HG02763 (cell line): ENCODE measurements around the gene EDC3.
"Not testable (repeated sequence)": the region's sequence is repeated elsewhere in the genome, so short reads cannot be mapped to it uniquely, and the experiment has no call there.

Experiments used
- ATAC-seq: cut with Tn5 transposase; IDR thresholded peaks from one replicate; pipeline ENCODE4 v1.9.1; 2021; ENCODE audit warnings: mild to moderate bottlenecking, moderate library complexity; ENCODE audit not compliant: unreplicated experiment

The EDC3 gene

DNA sequence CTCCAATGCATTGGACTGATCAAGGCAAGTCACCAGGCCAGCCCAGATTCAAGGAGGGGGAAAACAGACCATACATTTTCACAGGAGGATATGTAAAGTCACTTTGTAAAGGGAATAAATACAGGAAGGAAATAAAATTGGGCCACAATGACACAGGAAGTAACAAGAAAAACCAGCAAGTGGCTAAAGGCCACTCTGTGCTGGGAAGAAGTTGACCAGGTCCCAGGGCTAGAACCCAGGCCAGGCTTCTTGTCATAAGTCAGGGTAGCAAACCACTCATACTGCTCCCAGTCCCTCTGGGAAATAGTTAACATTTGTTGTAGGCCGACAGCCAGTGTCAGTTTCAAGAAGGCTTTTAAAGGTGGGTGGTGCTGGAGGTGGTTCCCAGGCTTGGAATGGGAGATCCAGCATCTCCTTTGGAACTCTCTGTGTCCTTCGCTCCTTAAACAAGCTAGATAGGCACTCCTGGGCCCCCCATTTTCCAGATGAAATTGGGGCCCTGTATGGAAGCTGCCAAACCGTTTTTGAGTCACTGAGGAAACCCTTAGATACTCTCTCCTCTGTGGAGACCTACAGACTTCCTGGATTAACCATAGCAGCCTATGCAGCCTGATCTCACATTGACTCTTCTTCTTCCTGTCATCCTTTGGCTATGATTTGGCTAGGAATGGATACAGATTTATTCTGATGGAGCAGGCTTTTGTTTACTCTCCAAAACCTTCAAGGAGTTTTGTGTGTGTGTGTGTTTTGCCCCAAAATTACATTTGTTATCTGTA is 14.7 kb upstream of the EDC3 start:
- no peak for ATAC-seq

DNA sequence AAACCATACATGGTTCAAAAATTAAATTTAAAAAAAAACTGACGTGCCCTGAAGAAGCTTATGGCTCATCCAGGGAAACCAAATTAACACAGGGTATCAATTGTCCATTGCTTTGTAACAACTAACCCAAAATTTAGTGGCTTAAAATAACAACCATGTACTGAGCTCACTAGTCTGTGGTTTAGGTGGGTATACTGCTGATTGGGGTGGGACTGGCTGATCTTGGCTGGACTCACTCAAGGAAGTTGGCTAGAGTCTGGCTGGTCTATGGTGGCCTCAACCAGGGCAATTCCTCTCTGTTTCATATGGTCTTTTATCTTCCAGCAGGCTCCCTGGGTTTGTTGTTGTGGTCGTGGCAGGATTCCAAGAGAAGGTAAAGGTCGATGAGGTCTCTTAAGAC is 14.1 kb upstream of the EDC3 start:
- ATAC-seq, result no peak

DNA sequence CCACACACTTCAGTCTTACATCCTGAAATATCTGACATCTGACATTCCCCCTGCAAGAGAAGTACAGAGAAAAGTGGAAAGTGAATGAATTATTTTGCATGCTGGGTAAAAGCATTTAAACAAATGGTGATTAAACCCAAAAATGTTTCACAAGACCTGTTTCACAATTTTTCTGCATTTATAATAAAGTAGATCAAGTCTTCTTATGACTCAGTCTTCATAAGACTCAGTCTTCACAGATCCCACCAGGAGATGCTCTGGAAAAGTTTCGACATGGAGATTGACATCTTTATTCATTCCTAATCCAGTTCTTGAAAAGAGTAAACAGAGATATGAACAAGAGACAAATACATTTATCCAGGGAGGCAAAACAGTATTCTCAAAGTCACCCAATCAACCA is 13.2 kb upstream of the EDC3 start:
- no peak for ATAC-seq

GRCh38 chr15:74696808-74697207 is 984 bp upstream of the EDC3 start:
- ATAC-seq, result no peak

DNA sequence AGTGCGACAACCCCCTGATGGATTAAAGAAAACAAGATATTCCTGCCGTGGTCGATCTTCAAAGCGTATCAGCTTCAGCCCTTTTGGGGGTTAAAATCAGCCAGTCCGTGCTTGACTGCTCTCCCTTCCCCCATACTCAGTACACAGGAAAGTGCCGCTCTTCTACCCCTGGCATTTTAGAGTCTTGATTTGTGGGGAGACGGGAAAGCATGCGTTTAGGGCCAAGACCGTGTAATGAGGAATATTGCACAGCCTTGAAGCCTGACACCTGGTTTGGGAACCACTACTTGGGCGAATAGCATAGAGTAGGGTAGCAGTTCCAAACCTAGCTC is 540 bp upstream of the EDC3 start:
- ATAC-seq, result no peak

DNA sequence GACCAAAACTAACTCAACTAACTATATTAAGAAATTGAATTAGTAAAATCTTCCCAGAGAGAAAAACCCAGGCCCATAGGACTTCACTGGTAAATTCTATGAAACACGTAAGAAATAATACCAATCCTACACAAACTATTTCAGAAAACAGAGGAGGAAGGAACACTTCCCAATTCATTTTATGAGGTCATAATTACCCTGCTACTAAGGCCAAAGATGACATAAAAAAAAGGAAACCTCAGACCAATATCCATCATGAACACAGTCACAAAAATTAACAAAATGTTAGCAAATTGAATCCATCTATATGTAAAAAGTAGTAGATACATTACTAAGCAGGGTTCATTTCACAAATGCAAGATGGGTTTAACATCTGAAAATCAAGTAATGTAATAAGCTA is 3.5 kb downstream of the EDC3 start:
- no peak for ATAC-seq

GRCh38 chr15:74683758-74684157 is 12.1 kb downstream of the EDC3 start:
- ATAC-seq, result no peak

DNA sequence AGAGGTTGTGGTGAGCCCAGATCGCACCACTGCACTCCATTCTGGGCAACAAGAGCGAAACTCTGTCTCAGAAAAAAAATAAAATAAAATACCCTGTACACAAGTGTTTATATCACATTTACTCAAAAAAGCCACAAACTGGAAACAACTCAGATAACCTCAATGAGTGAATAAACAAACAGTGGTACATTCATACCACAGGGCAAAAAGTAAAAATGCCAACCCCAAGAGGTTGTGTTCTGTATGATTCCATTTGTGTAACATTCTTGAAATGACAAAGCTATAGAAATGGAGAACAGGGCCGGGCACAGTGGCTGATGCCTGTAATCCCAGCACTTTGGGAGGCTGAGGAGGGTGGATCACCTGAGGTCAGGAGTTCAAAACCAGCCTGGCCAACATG is 12.9 kb downstream of the EDC3 start:
- ATAC-seq, result no peak

GRCh38 chr15:74680456-74680855 is 15.4 kb downstream of the EDC3 start:
- no peak for ATAC-seq

GRCh38 chr15:74676801-74677200 is 19.0 kb downstream of the EDC3 start:
- no peak for ATAC-seq

- no peak for ATAC-seq
Measured at GRCh38 chr15:74674161-74674560, 21.7 kb downstream of the EDC3 start.

- ATAC-seq, result no peak
Measured at GRCh38 chr15:74669627-74670026, 26.2 kb downstream of the EDC3 start.

DNA sequence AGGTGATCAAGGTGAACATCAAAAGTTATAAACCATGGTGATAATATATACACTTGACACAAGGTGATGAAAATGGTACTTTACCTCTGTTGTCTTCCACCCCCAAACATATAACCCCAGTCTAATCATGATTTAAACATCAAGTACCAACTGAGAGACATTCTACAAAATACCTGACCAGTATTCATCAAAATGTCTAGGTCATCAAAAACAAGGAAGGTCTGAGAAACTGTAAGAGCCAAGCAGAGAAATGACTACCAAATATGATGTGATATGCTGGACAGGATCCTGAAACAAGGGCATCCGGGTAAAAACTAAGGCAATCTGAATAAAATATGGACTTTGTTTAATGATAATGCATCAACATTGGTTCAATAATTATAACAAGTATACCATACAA is 27.8 kb downstream of the EDC3 start:
- ATAC-seq, result no peak

GRCh38 chr15:74664670-74665069 is 31.2 kb downstream of the EDC3 start:
- ATAC-seq, result no peak

DNA sequence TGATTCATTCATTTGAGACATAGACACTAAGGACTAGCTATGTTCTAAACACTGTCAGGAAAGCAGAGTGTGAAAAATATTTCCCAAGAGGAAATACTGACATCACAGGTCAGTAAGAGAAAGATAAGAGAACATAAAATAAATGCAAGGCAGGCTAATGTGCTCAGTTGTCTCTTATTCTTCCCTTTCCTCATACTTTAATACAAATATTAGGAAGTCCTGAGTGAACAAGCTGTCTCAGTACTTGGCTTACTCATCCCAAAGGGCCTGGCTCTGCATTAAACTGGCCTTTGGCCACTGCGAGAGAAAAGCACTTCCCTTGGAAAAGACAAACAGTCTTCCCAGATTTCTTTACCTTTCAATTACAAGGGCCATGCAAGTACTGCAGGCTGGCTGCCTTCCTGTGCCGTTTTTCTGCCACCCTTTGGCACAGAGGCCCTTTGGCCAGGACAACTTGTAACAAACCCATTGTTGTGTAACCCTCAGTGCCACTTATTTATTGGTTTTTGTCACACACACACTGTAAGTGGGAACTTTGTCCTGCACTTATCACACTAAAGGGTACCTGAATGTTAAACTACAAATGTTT is 31.7 kb downstream of the EDC3 start:
- ATAC-seq, result no peak

DNA sequence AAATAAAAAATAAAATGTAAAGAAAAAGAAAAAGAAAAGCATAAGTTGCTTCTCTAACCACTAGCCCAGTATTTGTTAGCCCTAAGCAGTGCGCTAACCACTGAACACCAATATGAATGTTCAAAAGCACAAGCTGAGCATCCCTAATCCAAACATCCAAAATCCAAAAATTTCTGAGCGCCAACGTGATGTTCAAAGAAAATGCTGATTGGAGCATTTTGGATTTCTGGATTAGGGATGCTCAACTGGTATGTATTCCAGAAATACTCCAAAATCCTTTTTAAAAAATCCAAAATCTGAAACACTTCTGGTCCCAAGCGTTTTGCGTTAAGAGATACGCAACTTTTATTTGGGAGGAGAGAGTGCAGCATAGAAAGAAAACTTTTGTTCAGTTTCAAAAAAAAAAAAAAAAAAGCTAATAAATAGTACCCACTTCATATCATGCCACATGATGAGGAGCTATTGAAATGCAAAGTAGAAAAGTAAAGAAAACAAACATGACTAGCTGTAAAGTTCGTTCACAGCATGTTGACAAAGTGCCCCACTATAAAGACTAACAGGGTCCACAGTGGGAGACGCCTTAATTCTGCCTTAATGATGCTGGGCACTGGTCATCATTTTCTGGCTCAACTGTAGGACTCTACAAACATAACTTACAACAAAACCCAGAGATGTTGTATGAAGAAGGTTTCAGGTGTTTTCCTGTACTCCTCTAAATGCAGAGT is 32.4 kb downstream of the EDC3 start:
- ATAC-seq, result no peak

DNA sequence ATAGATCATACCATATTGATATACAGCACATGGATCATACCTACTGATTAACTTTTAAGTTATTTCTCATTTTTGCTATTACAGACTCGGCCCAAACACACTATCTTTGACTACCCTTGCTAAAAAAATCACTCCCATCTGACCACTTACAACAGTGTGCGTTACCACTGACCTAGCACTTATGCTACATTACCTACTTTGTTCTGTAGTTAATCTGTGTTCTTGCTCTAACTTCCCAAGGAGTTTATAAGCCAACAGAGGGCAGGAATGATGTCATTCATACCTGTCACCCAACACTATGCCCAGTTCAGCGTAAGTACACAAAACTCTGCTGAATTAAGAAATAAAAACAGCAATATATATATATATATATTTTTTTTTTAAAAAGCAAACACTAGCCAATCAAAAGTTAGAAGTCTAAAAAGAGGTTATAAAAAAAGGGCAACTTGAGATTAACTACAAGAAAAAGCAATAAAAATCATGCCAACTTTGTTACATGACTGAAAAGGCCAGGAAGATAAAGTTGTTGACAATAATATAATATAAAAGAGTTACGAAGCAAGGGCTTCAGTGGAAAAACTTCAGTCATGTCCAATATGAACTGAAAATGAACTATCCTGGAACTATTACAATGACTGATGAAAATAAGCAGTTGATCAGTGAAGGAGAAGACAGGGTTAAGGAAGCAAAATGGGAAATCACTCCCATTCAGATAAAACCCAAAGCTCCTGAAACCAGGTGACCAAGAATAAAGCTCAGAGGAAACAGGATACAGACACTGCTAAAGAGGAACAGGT is 33.6 kb downstream of the EDC3 start:
- no peak for ATAC-seq

GRCh38 chr15:74661280-74661679 is 34.5 kb downstream of the EDC3 start:
- ATAC-seq, result not testable (repeated sequence)

- no peak for ATAC-seq
Measured at GRCh38 chr15:74657846-74658245, 38.0 kb downstream of the EDC3 start.

- ATAC-seq, result no peak
Measured at GRCh38 chr15:74656935-74657535, 38.8 kb downstream of the EDC3 start.

- ATAC-seq, result no peak
Measured at GRCh38 chr15:74655424-74655823, 40.4 kb downstream of the EDC3 start.
